Activated naive CD4-positive, alpha-beta T cell treated with anti-CD3 and anti-CD28 coated beads, Interleukin-2, amount 50 U/mL, for 72 hours (primary cell): Measurements from ENCODE around the gene ASB6. TPM values are rescaled to one million over a fixed set of nuclear protein-coding genes. Genes with fewer than 3 reads are reported as not detected.

Experiments used
- ATAC-seq, 2 donors: fragments of 150-1000 bp; cut with Tn5 transposase; 2 replicates each; pipeline ENCODE4 v1.10.0; 2021; ENCODE audit warnings: mild to moderate bottlenecking in 2 of 2, moderate library complexity in 2 of 2
- DNase-seq, 2 donors: peaks; one replicate each; pipeline ENCODE4 v3.0.0; 2021 to 2022; ENCODE audit warnings: low spot score in 2 of 2
- H3K27ac Mint-ChIP-seq, 2 donors: one replicate each; pipeline ENCODE4 v1.8.0; 2022; ENCODE audit warnings: mild to moderate bottlenecking in 2 of 2, mixed read lengths in 2 of 2
- H3K36me3 Mint-ChIP-seq, 2 donors: one replicate each; pipeline ENCODE4 v1.8.0; 2022; ENCODE audit warnings: mixed read lengths in 2 of 2
- H3K9me3 Mint-ChIP-seq, 2 donors: one replicate each; pipeline ENCODE4 v1.8.0; 2022; ENCODE audit warnings: mixed read lengths in 2 of 2
- total RNA-seq, 2 donors: library from RNA; stranded (reverse); gene quantifications; one replicate each; pipeline ENCODE4 v1.2.3, GENCODE V29; 2022

ASB6 gene
- total RNA-seq, 2 donors from 2014 or later, result 16.3 to 17.6 TPM

GRCh38 chr9:129653823-129654553 lies 12.0 kb upstream of the ASB6 start:
- Mint-ChIP-seq H3K27ac (no peak overlapping the region), H3K36me3 (no peaks in the 10 kb centered on the region), H3K9me3 (no peaks in the 10 kb centered on the region)
- no peak for DNase-seq
- no peak for ATAC-seq

GRCh38 chr9:129650680-129651235 lies 8.8 kb upstream of the ASB6 start:
- DNase-seq (no peak), ATAC-seq (no peak)
- H3K36me3 Mint-ChIP-seq, result no peaks in the 10 kb centered on the region

GRCh38 chr9:129649726-129650679 lies 8.1 kb upstream of the ASB6 start:
- H3K36me3 Mint-ChIP-seq, result no peaks in the 10 kb centered on the region
- peak overlapping the region in 1 of 2 donors; percentile 40 for H3K27ac Mint-ChIP-seq
- ATAC-seq, result no peak
- no peaks in the 10 kb centered on the region for H3K9me3 Mint-ChIP-seq
- no peak for DNase-seq

More at GRCh38 chr9:129650680-129651235, 8.8 kb upstream of the ASB6 start:
- Mint-ChIP-seq H3K27ac (no peak overlapping the region), H3K9me3 (no peaks in the 10 kb centered on the region)

- H3K36me3 Mint-ChIP-seq, result no peaks in the 10 kb centered on the region
- ATAC-seq (no peak), DNase-seq (no peak)
- H3K27ac Mint-ChIP-seq, result no peak overlapping the region
- no peaks in the 10 kb centered on the region for H3K9me3 Mint-ChIP-seq
These were observed 6.8 kb upstream of the ASB6 start for GRCh38 chr9:129648764-129649115.

- no peaks in the 10 kb centered on the region for H3K36me3 Mint-ChIP-seq
- ATAC-seq (no peak), DNase-seq (no peak)
- no peaks in the 10 kb centered on the region for H3K9me3 Mint-ChIP-seq
- no peak overlapping the region for H3K27ac Mint-ChIP-seq
These were observed 6.3 kb upstream of the ASB6 start for GRCh38 chr9:129648092-129648763.

GRCh38 chr9:129647635-129648034 lies 5.7 kb upstream of the ASB6 start:
- ATAC-seq (no peak), DNase-seq (no peak)
- Mint-ChIP-seq H3K27ac (no peak overlapping the region), H3K36me3 (no peaks in the 10 kb centered on the region), H3K9me3 (no peaks in the 10 kb centered on the region)

- H3K36me3 Mint-ChIP-seq, result no peaks in the 10 kb centered on the region
- H3K9me3 Mint-ChIP-seq, result no peaks in the 10 kb centered on the region
- ATAC-seq (no peak), DNase-seq (no peak)
- H3K27ac Mint-ChIP-seq, result peak overlapping the region in 1 of 2 donors; percentile 34
These were observed 4.7 kb upstream of the ASB6 start for GRCh38 chr9:129646654-129647053.

- ATAC-seq, result no peak
- H3K9me3 Mint-ChIP-seq, result no peaks in the 10 kb centered on the region
- no peak for DNase-seq
- no peaks in the 10 kb centered on the region for H3K36me3 Mint-ChIP-seq
- peak overlapping the region in 1 of 2 donors; percentile 34 for H3K27ac Mint-ChIP-seq
These were observed 4.3 kb upstream of the ASB6 start for GRCh38 chr9:129646252-129646651.

GRCh38 chr9:129644902-129645301 lies 3.0 kb upstream of the ASB6 start:
- DNase-seq (no peak), ATAC-seq (no peak)
- no peaks in the 10 kb centered on the region for H3K36me3 Mint-ChIP-seq
- H3K9me3 Mint-ChIP-seq, result no peaks in the 10 kb centered on the region
- H3K27ac Mint-ChIP-seq, result peak overlapping the region in 1 of 2 donors; percentile 53

- no peak for DNase-seq
- Mint-ChIP-seq H3K27ac (no peak overlapping the region), H3K36me3 (no peaks in the 10 kb centered on the region), H3K9me3 (no peaks in the 10 kb centered on the region)
- ATAC-seq, result no peak
These were observed 2.4 kb upstream of the ASB6 start for GRCh38 chr9:129644365-129644764.

- Mint-ChIP-seq H3K27ac (no peak overlapping the region), H3K9me3 (no peaks in the 10 kb centered on the region), H3K36me3 (no peaks in the 10 kb centered on the region)
- ATAC-seq, result no peak
- DNase-seq, result no peak
These were observed 1.8 kb upstream of the ASB6 start for GRCh38 chr9:129643706-129644105.

- Mint-ChIP-seq H3K36me3 (peaks cover 0 to 6% of the 10 kb centered on the region in 2 donors), H3K9me3 (no peaks in the 10 kb centered on the region), H3K27ac (peak overlapping the region; percentile 14 to 85)
- no peak for DNase-seq
- ATAC-seq, result no peak
These were observed 841 bp downstream of the ASB6 start for GRCh38 chr9:129640871-129641749.

- Mint-ChIP-seq H3K9me3 (no peaks in the 10 kb centered on the region), H3K36me3 (peaks cover under 1 to 6% of the 10 kb centered on the region in 2 donors), H3K27ac (peak overlapping the region; percentile 14 to 85)
- no peak for ATAC-seq
- DNase-seq, result no peak
These were observed 1.7 kb downstream of the ASB6 start for GRCh38 chr9:129640086-129640870.

GRCh38 chr9:129639756-129640085 lies 2.2 kb downstream of the ASB6 start:
- ATAC-seq (no peak), DNase-seq (no peak)
- no peaks in the 10 kb centered on the region for H3K9me3 Mint-ChIP-seq
- H3K36me3 Mint-ChIP-seq, result peaks cover 5 to 6% of the 10 kb centered on the region in 2 donors
- H3K27ac Mint-ChIP-seq, result no peak overlapping the region

- Mint-ChIP-seq H3K36me3 (peaks cover 5 to 6% of the 10 kb centered on the region in 2 donors), H3K27ac (no peak overlapping the region), H3K9me3 (no peaks in the 10 kb centered on the region)
- DNase-seq (no peak), ATAC-seq (no peak)
These were observed 2.8 kb downstream of the ASB6 start for GRCh38 chr9:129639034-129639630.
